ENCODE measurements around the gene ATP5F1E. TPM values are rescaled to one million over a fixed set of nuclear protein-coding genes. Genes with fewer than 3 reads are reported as not detected.

The ATP5F1E gene
- total and polyA plus RNA-seq, 7 donors = 57.1 to 88.5 (median 72.1) TPM

GRCh38 chr20:58987790-58988564, 44.2 kb downstream of the ATP5F1E start:
- intact Hi-C loops (cut with DNase I) = no loop called here
- ATAC-seq (no peak), DNase-seq (no peak)
- Histone ChIP-seq H3K9me3 (no peaks in the 10 kb centered on the region), H3K27ac (no peak overlapping the region), H3K36me3 (ENCODE audit: insufficient read depth in 1 of 2, low read depth in 1 of 2) (peaks cover 11 to 73% of the 10 kb centered on the region in 2 donors), H3K4me3 (no peak overlapping the region), H3K4me1 (peaks cover 33% of the 10 kb centered on the region), H3K27me3 (ENCODE audit: insufficient read depth in 3 of 3, low read length in 2 of 3) (no peaks in the 10 kb centered on the region)
- no peak for TF ChIP-seq CTCF (IDR thresholded peaks at IDR 0.05)
- WGBS, 3 donors = 64 to 80% (median 74%) methylated on average over 9 of the region's 9 CpGs

GRCh38 chr20:58986968-58987517, 45.1 kb downstream of the ATP5F1E start:
- peaks cover 11 to 64% of the 10 kb centered on the region in 2 donors for H3K36me3 ChIP-seq (ENCODE audit: insufficient read depth in 1 of 2, low read depth in 1 of 2)
- H3K4me1 ChIP-seq = peaks cover 37% of the 10 kb centered on the region
- intact Hi-C loops (cut with DNase I) = no loop called here
- H3K9me3 ChIP-seq = no peaks in the 10 kb centered on the region
- no peak for TF ChIP-seq CTCF (IDR thresholded peaks at IDR 0.05)
- 65 to 82% (median 66%) methylated on average over 8 of the region's 8 CpGs for WGBS, 3 donors
- ATAC-seq (no peak), DNase-seq (no peak)
- H3K27me3 ChIP-seq (ENCODE audit: insufficient read depth in 3 of 3, low read length in 2 of 3) = no peaks in the 10 kb centered on the region
- H3K4me3 ChIP-seq = no peak overlapping the region
- H3K27ac ChIP-seq = no peak overlapping the region

- DNase-seq (no peak), ATAC-seq (no peak)
- Histone ChIP-seq H3K4me3 (no peak overlapping the region), H3K4me1 (peaks cover 35% of the 10 kb centered on the region), H3K27ac (no peak overlapping the region), H3K27me3 (ENCODE audit: insufficient read depth in 3 of 3, low read length in 2 of 3) (no peaks in the 10 kb centered on the region), H3K36me3 (ENCODE audit: insufficient read depth in 1 of 2, low read depth in 1 of 2) (peaks cover 8 to 58% of the 10 kb centered on the region in 2 donors), H3K9me3 (no peaks in the 10 kb centered on the region)
- WGBS, 3 donors = 69 to 74% (median 72%) methylated on average over 9 of the region's 9 CpGs
- no peak for TF ChIP-seq CTCF (IDR thresholded peaks at IDR 0.05)
- intact Hi-C loops (cut with DNase I) = no loop called here
Observed at GRCh38 chr20:58986286-58986967, 45.7 kb downstream of the ATP5F1E start.

GRCh38 chr20:58985656-58986055, 46.5 kb downstream of the ATP5F1E start:
- no peaks in the 10 kb centered on the region for H3K9me3 ChIP-seq
- H3K27ac ChIP-seq = no peak overlapping the region
- intact Hi-C loops (cut with DNase I) = no loop called here
- no peak for TF ChIP-seq CTCF (IDR thresholded peaks at IDR 0.05)
- WGBS, 3 donors = 59 to 78% (median 68%) methylated on average over 5 of the region's 5 CpGs
- no peak overlapping the region for H3K4me3 ChIP-seq
- peaks cover 5 to 50% of the 10 kb centered on the region in 2 donors for H3K36me3 ChIP-seq (ENCODE audit: insufficient read depth in 1 of 2, low read depth in 1 of 2)
- peak in 1 of 2 donors; percentile 47 for DNase-seq
- no peak for ATAC-seq
- H3K27me3 ChIP-seq (ENCODE audit: insufficient read depth in 3 of 3, low read length in 2 of 3) = no peaks in the 10 kb centered on the region
- H3K4me1 ChIP-seq = peaks cover 35% of the 10 kb centered on the region

Measured in psoas muscle (tissue), 8 donors.